Mesothelial cell of epicardium (in vitro differentiated cells): ENCODE measurements around the gene CTRL. TPM values are rescaled to one million over a fixed set of nuclear protein-coding genes. Genes with fewer than 3 reads are reported as not detected.

Experiments used
- DNase-seq, 2 experiments: peaks; one replicate each; pipeline ENCODE4 v3.0.0; 2021; ENCODE audit warnings: low spot score in 2 of 2; ENCODE audit not compliant: unreplicated experiment in 2 of 2
- H3K27ac Mint-ChIP-seq: 2 replicates; pipeline ENCODE4 v1.8.0; 2021; ENCODE audit warnings: mixed read lengths
- H3K27me3 Mint-ChIP-seq: 2 replicates; pipeline ENCODE4 v1.8.0; 2021; ENCODE audit warnings: low read depth, mixed read lengths
- H3K36me3 Mint-ChIP-seq: 2 replicates; pipeline ENCODE4 v1.8.0; 2021; ENCODE audit warnings: mixed read lengths
- H3K4me1 Mint-ChIP-seq: 2 replicates; pipeline ENCODE4 v1.8.0; 2021; ENCODE audit warnings: mixed read lengths
- H3K4me3 Mint-ChIP-seq: 2 replicates; pipeline ENCODE4 v1.8.0; 2021; ENCODE audit warnings: mild to moderate bottlenecking, moderate library complexity, mixed read lengths
- H3K9me3 Mint-ChIP-seq: 2 replicates; pipeline ENCODE4 v1.8.0; 2021; ENCODE audit warnings: mixed read lengths
- total RNA-seq: library from RNA; stranded (reverse); gene quantifications from 3 replicates; pipeline ENCODE4 v1.2.1, GENCODE V29; 2021
- TF ChIP-seq, protein P1 (sequence below): fragments of 200-600 bp; sonication (generic); IDR thresholded peaks from one replicate; pipeline ENCODE4 v1.5.0; 2021; ENCODE audit warnings: antibody characterized with exemption; ENCODE audit not compliant: unreplicated experiment

CTRL gene
- total RNA-seq, 1 donor from 2014 or later, result 1.5 TPM

DNA sequence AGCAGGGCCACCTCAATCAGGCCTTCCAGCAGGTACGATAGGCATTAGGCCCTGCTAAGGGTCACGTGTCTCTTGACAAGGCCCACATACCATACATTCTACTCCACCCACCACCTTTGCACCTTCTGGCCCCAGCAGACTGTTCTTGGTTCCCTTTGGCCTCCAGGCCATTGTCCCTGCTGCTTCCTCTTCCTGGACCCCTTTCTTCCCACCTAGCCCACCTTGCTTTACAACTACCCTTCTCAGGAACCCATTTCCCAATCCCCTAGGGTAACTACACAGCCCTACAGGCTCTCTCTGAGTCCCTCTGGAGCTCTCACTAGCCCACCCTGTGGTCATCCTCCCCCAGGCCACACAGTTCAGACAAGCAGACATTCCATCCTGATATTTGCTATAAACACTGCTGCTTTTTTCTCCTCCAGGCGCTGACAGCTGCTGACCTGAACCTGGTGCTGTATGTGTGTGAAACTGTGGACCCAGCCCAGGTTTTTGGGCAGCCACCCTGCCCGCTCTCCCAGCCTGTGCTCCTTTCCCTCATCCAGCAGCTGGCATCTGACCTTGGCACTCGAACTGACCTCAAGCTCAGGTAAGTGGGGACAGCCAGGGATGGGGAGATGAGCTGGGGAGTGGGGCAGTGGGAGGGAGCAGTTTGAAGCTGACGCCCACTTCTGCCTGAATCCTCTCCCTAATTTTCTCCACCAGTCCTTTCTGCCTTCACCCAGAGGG, 48.4 kb downstream of the CTRL start:
- no peak overlapping the region for H3K4me3 Mint-ChIP-seq
- H3K4me1 Mint-ChIP-seq, result peaks cover 6% of the 10 kb centered on the region
- no peak for DNase-seq
- TF ChIP-seq, protein P1, sequence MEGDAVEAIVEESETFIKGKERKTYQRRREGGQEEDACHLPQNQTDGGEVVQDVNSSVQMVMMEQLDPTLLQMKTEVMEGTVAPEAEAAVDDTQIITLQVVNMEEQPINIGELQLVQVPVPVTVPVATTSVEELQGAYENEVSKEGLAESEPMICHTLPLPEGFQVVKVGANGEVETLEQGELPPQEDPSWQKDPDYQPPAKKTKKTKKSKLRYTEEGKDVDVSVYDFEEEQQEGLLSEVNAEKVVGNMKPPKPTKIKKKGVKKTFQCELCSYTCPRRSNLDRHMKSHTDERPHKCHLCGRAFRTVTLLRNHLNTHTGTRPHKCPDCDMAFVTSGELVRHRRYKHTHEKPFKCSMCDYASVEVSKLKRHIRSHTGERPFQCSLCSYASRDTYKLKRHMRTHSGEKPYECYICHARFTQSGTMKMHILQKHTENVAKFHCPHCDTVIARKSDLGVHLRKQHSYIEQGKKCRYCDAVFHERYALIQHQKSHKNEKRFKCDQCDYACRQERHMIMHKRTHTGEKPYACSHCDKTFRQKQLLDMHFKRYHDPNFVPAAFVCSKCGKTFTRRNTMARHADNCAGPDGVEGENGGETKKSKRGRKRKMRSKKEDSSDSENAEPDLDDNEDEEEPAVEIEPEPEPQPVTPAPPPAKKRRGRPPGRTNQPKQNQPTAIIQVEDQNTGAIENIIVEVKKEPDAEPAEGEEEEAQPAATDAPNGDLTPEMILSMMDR, result no peak
- peak overlapping the region; percentile 50 for H3K27ac Mint-ChIP-seq
- H3K27me3 Mint-ChIP-seq, result no peaks in the 10 kb centered on the region
- H3K9me3 Mint-ChIP-seq, result no peaks in the 10 kb centered on the region
- H3K36me3 Mint-ChIP-seq, result peaks cover 33% of the 10 kb centered on the region

DNA sequence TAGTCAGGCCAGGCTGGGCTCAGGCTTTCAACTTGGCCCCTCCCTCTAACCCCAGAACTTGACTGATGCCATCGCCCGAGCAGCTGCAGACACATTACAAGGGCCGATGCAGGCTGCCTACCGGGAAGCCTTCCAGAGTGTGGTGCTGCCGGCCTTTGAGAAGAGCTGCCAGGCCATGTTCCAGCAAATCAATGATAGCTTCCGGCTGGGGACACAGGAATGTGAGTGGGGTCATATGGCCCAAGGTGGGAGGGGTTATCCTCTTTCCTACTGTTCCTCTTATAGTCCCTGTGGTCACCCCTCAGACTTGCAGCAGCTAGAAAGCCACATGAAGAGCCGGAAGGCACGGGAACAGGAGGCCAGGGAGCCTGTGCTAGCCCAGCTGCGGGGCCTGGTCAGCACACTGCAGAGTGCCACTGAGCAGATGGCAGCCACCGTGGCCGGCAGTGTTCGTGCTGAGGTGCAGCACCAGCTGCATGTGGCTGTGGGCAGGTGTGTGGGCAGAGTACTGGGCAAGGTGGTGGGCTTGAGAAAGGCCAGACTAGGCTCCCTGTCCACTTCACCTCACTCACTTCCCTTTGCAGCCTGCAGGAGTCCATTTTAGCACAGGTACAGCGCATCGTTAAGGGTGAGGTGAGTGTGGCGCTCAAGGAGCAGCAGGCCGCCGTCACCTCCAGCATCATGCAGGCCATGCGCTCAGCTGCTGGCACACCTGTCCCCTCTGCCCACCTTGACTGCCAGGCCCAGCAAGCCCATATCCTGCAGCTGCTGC, 49.1 kb downstream of the CTRL start:
- Mint-ChIP-seq H3K36me3 (peaks cover 33% of the 10 kb centered on the region), H3K9me3 (no peaks in the 10 kb centered on the region), H3K27ac (no peak overlapping the region), H3K27me3 (no peaks in the 10 kb centered on the region), H3K4me3 (no peak overlapping the region), H3K4me1 (peaks cover 6% of the 10 kb centered on the region)
- TF ChIP-seq, protein P1, result no peak
- DNase-seq, result no peak

DNA sequence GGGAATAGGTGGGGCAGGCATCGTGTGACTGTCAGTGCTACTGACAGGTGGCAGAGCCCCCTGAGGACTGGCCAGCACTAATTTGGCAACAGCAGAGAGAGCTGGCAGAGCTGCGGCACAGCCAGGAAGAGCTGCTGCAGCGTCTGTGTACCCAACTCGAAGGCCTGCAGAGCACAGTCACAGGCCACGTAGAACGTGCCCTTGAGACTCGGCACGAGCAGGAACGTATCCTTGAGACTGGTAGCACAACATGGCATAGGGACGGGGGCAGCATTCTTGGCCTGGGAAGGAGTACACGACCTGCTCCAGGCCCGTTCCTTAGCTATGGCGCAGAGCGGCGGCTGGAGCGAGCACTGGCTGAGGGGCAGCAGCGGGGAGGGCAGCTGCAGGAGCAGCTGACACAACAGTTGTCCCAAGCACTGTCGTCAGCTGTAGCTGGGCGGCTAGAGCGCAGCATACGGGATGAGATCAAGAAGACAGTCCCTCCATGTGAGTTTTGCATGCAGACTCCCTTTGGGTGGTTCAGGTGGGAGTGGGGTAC, 50.0 kb downstream of the CTRL start:
- Mint-ChIP-seq H3K9me3 (no peaks in the 10 kb centered on the region), H3K4me1 (peaks cover 6% of the 10 kb centered on the region), H3K4me3 (no peak overlapping the region), H3K36me3 (peaks cover 33% of the 10 kb centered on the region), H3K27me3 (no peaks in the 10 kb centered on the region), H3K27ac (no peak overlapping the region)
- DNase-seq, result no peak
- TF ChIP-seq, protein P1, result no peak

DNA sequence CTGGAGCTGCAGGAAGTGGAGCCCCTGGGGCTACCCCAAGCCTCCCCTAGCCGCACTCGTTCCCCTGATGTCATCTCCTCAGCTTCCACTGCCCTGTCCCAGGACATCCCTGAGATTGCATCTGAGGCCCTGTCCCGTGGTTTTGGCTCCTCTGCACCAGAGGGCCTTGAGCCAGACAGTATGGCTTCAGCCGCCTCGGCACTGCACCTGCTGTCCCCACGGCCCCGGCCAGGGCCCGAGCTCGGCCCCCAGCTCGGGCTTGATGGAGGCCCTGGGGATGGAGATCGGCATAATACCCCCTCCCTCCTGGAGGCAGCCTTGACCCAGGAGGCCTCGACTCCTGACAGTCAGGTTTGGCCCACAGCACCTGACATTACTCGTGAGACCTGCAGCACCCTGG, 51.1 kb downstream of the CTRL start:
- peaks cover 29% of the 10 kb centered on the region for H3K36me3 Mint-ChIP-seq
- H3K4me1 Mint-ChIP-seq, result peaks cover 6% of the 10 kb centered on the region
- DNase-seq, result no peak
- no peaks in the 10 kb centered on the region for H3K27me3 Mint-ChIP-seq
- no peak overlapping the region for H3K27ac Mint-ChIP-seq
- TF ChIP-seq, protein P1, result no peak
- no peaks in the 10 kb centered on the region for H3K9me3 Mint-ChIP-seq
- H3K4me3 Mint-ChIP-seq, result no peak overlapping the region

DNA sequence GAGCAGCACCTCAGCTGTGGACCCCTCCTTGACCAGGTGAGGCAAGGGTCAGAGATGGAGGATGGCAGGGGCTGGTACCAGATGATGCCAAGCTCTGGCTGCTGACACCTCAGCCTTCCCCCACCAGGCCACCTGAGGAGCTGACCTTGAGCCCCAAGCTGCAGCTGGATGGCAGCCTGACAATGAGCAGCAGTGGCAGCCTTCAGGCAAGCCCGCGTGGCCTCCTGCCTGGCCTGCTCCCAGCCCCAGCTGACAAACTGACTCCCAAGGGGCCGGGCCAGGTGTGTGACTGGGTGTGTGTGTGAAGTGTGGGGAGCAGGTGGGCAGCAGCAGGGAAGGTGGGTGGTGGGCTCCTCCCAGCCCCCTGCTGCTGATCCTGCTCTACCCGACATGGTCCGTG, 51.7 kb downstream of the CTRL start:
- Mint-ChIP-seq H3K4me1 (peaks cover 9% of the 10 kb centered on the region), H3K4me3 (no peak overlapping the region), H3K9me3 (no peaks in the 10 kb centered on the region), H3K36me3 (peaks cover 29% of the 10 kb centered on the region), H3K27ac (no peak overlapping the region), H3K27me3 (no peaks in the 10 kb centered on the region)
- DNase-seq, result no peak
- TF ChIP-seq, protein P1, result no peak

Other genes with a start within 250 kb of the CTRL start
- gene GFOD2, start 212.5 kb downstream of the CTRL start, total RNA-seq, result 22.8 to 27.0 TPM (median 26.1 TPM) in 3 replicates
- gene RANBP10, start 125.3 kb downstream of the CTRL start, total RNA-seq, result 24.0 to 26.8 TPM (median 24.5 TPM) in 3 replicates
- 4.4 to 4.8 TPM (median 4.4 TPM) in 3 replicates for gene TSNAXIP1, start 125.0 kb downstream of the CTRL start, total RNA-seq
- 27.6 to 28.6 TPM (median 28.1 TPM) in 3 replicates for gene THAP11, start 89.5 kb downstream of the CTRL start, total RNA-seq
- gene NUTF2, start 84.9 kb downstream of the CTRL start, total RNA-seq, result 130 to 141 TPM (median 132 TPM) in 3 replicates
- 71.5 to 73.8 TPM (median 73.8 TPM) in 3 replicates for gene CENPT, start 84.2 kb downstream of the CTRL start, total RNA-seq
- 71.7 to 83.4 TPM (median 80.2 TPM) in 3 replicates for gene EDC4, start 58.8 kb downstream of the CTRL start, total RNA-seq
- 0.66 to 0.99 TPM in 2 of 3 replicates, not detected in the other for gene NRN1L, start 47.0 kb downstream of the CTRL start, total RNA-seq
- gene PSKH1, start 38.6 kb downstream of the CTRL start, total RNA-seq, result 41.5 to 44.5 TPM (median 43.3 TPM) in 3 replicates
- gene PSMB10, start 5.0 kb upstream of the CTRL start, total RNA-seq, result 14.0 to 17.2 TPM (median 16.7 TPM) in 3 replicates
- 68.5 to 73.8 TPM (median 68.8 TPM) in 3 replicates for gene LCAT, start 12.3 kb upstream of the CTRL start, total RNA-seq
- gene SLC12A4, start 36.8 kb upstream of the CTRL start, total RNA-seq, result 129 to 155 TPM (median 140 TPM) in 3 replicates
- not detected in 3 replicates for gene DPEP3, start 48.6 kb upstream of the CTRL start, total RNA-seq
- gene DPEP2, start 67.6 kb upstream of the CTRL start, total RNA-seq, result not detected in 3 replicates
- gene DPEP2NB, start 84.0 kb upstream of the CTRL start, total RNA-seq, result not detected in 3 replicates
- 11.8 to 12.5 TPM (median 11.9 TPM) in 3 replicates for gene DDX28, start 91.4 kb upstream of the CTRL start, total RNA-seq
- gene DUS2, start 91.4 kb upstream of the CTRL start, total RNA-seq, result 18.1 to 20.8 TPM (median 19.4 TPM) in 3 replicates
- gene NFATC3, start 153.5 kb upstream of the CTRL start, total RNA-seq, result 47.3 to 51.8 TPM (median 51.3 TPM) in 3 replicates